GM12878 (cell line): ENCODE data around the gene SEC16A. TPM values are rescaled to one million over a fixed set of nuclear protein-coding genes. Genes with fewer than 3 reads are reported as not detected.

Experiments
- CHD4 ChIP-seq: fragments of 200-600 bp; sonication (generic); IDR thresholded peaks from 2 replicates; pipeline ENCODE4 v1.6.1; 2016; ENCODE audit warnings: mild to moderate bottlenecking
- CREB1 ChIP-seq: IDR thresholded peaks from 2 replicates; pipeline ENCODE4 v1.6.1; 2012; ENCODE audit warnings: low read depth, mild to moderate bottlenecking, inconsistent platforms
- E2F4 ChIP-seq: IDR thresholded peaks from 2 replicates; pipeline ENCODE4 v1.6.1; 2012; ENCODE audit warnings: low read depth, low read length, improper control_type of control experiment
- E2F8 ChIP-seq: fragments of 450-650 bp; IDR thresholded peaks from 2 replicates; pipeline ENCODE4 v1.6.1; 2018; ENCODE audit warnings: mild to moderate bottlenecking, low read depth, moderate library complexity; ENCODE audit not compliant: partially characterized antibody
- EED ChIP-seq: sonication (generic); IDR thresholded peaks from 2 replicates; pipeline ENCODE4 v1.6.1; 2016; ENCODE audit warnings: antibody characterized with exemption, low read depth
- IKZF2 ChIP-seq, 2 experiments: fragments of 450-650 bp; IDR thresholded peaks; 2 replicates each; pipeline ENCODE4 v1.6.1; 2017; ENCODE audit warnings: mild to moderate bottlenecking in 2 of 2, moderate library complexity in 2 of 2
- MEF2A ChIP-seq: IDR thresholded peaks from 2 replicates; pipeline ENCODE4 v1.6.1; 2011; ENCODE audit warnings: low read depth, mild to moderate bottlenecking, low read length, moderate library complexity; ENCODE audit not compliant: insufficient read depth
- MEF2B ChIP-seq: fragments of 450-650 bp; IDR thresholded peaks from 2 replicates; pipeline ENCODE4 v1.6.1; 2018; ENCODE audit warnings: mild to moderate bottlenecking, moderate library complexity; ENCODE audit not compliant: partially characterized antibody, poor library complexity, severe bottlenecking
- MTA2 ChIP-seq: fragments of 450-650 bp; IDR thresholded peaks from 2 replicates; pipeline ENCODE4 v1.6.1; 2016; ENCODE audit warnings: low read depth, mild to moderate bottlenecking, moderate library complexity
- NR2F1 ChIP-seq: fragments of 450-650 bp; conservative IDR thresholded peaks from 2 replicates; pipeline ENCODE4 v1.6.1; 2017; ENCODE audit warnings: mild to moderate bottlenecking
- POLR2A ChIP-seq: IDR thresholded peaks from 2 replicates; pipeline ENCODE4 v1.6.1; 2011; ENCODE audit warnings: low read depth, mild to moderate bottlenecking, low read length
- RUNX3 ChIP-seq: IDR thresholded peaks from 2 replicates; pipeline ENCODE4 v1.6.1; 2012; ENCODE audit warnings: low read length, inconsistent platforms
- SKIL ChIP-seq: fragments of 450-650 bp; IDR thresholded peaks from 2 replicates; pipeline ENCODE4 v1.6.1; 2017; ENCODE audit warnings: mild to moderate bottlenecking, low read depth, inconsistent platforms; ENCODE audit not compliant: poor library complexity, severe bottlenecking
- SREBF1 ChIP-seq: IDR thresholded peaks from 2 replicates; pipeline ENCODE4 v1.6.1; 2012; ENCODE audit warnings: mild to moderate bottlenecking, low read length
- TBL1XR1 ChIP-seq: IDR thresholded peaks from 2 replicates; pipeline ENCODE4 v1.6.1; 2012; ENCODE audit warnings: low read depth, low read length, improper control_type of control experiment
- USF2 ChIP-seq: IDR thresholded peaks from 2 replicates; pipeline ENCODE4 v1.6.1; 2011; ENCODE audit warnings: low read depth, low read length, improper control_type of control experiment, borderline replicate concordance
- ZBTB11 ChIP-seq: fragments of 450-650 bp; formaldehyde crosslinking; IDR thresholded peaks from 2 replicates; pipeline ENCODE4 v1.5.0; 2022; ENCODE audit warnings: mild to moderate bottlenecking, missing genetic modification characterization
- ZNF384 ChIP-seq: IDR thresholded peaks from 2 replicates; pipeline ENCODE4 v1.6.1; 2012; ENCODE audit warnings: low read depth, mild to moderate bottlenecking, low read length, improper control_type of control experiment, borderline replicate concordance
- polyA plus RNA-seq, 11 experiments: library from polyadenylated mRNA; depleted of rRNA in 4 of 11; unstranded in 6 of 11; stranded (reverse) in 5 of 11; fragments of >200 nt; fragmentation: Nextera tagmentation in 4 of 11; fragmentation: Illumina TruSeq in 1 of 11; extraction: Ambion mirVana in 4 of 11; extraction: Trizol in 1 of 11; gene quantifications; 1 replicate in 1 of 11; 2 replicates in 10 of 11; pipeline versions ENCODE4 v1.2.1 to v1.2.3, GENCODE V29; 2011 to 2016; ENCODE audit warnings: inconsistent platforms in 2 of 11, missing spikeins in 2 of 11, low read depth in 1 of 11
- total RNA-seq, 4 experiments: library from RNA; depleted of rRNA in 3 of 4; stranded (reverse); fragments of >200 nt in 3 of 4; fragmentation: Illumina TruSeq in 1 of 4; extraction: Trizol in 1 of 4; gene quantifications; 2 replicates each; pipeline versions ENCODE4 v1.2.1 to v1.2.3, GENCODE V29; 2013 to 2021

Gene SEC16A
- total and polyA plus RNA-seq, 10 of the 15 experiments (the other 5 are each of a cell fraction or from before 2014, with no cell fraction given) = 9.9 to 59.1 (median 21.7) TPM

GRCh38 chr9:136403915-136404800 is 78.7 kb downstream of the SEC16A start (continued):
- TF ChIP-seq SKIL (no peak), E2F8 (peak; percentile 54), IKZF2 (IDR thresholded peaks at IDR 0.05) (no peak; a peak in 1 of 4 replicates), CHD4 (no peak), USF2 (no peak), MTA2 (peak; percentile 49; the same call in 1 of the 2 replicates), MEF2B (peak; percentile 52), TBL1XR1 (0 out of 2 replicates have a peak, but pooled peaks have one; percentile 26), E2F4 (no peak), SREBF1 (no peak), NR2F1 (peak; percentile 22; the same call in 1 of the 2 replicates), ZBTB11 (CRISPR knock-in tag) (no peak), MEF2A (peak; percentile 74), CREB1 (peak; percentile 85), RUNX3 (peak; percentile 90), EED (peak; percentile 53; the same call in 1 of the 2 replicates), POLR2A (peak; percentile 23; the same call in 1 of the 2 replicates), ZNF384 (no peak)
